GM21576 (cell line): ENCODE results near the gene CYBC1.
A peak's percentile ranks its signal among the peaks of the same experiment; 100 is the strongest.

Experiments
- ATAC-seq: cut with Tn5 transposase; IDR thresholded peaks from one replicate; pipeline ENCODE4 v1.9.1; 2021; ENCODE audit warnings: mild to moderate bottlenecking, moderate library complexity; ENCODE audit not compliant: unreplicated experiment

The CYBC1 gene

DNA sequence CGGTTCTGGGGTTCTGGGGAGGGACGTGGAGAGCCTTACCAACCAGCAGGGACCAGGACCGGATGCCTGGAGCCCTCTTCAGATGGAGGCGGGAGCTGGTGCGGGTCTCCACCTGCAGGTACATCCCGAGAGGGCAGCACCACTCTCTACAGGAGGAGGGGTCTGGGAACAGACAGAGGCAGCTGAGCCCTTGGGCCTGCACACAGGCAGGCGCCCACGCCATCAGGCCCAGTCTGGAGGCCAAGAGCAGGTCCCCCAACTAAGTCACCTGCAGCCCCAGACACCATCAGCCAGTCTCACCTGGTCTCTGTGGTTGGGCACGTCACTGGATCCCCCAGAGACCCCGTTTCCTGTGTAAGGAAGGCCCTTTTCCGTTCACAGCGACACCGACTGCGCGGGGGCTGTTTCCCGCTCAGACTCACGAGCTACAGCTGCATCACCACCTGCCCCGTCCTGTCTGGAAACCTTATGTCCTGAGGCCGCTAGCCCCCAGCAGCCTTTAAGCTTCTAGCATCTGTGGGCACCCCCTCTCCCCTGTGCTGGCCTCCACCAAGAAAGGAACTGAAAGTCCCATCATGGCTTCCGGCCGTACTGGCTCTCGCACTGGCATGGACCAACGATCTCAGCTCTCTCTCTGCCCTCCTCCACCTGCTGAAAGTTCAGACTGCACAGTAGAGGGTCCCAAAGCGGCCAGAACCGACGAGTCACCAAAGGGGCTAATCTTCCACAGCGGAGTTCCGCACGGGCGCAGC lies 1.2 kb downstream of the CYBC1 start:
- peak; percentile 48 for ATAC-seq

DNA sequence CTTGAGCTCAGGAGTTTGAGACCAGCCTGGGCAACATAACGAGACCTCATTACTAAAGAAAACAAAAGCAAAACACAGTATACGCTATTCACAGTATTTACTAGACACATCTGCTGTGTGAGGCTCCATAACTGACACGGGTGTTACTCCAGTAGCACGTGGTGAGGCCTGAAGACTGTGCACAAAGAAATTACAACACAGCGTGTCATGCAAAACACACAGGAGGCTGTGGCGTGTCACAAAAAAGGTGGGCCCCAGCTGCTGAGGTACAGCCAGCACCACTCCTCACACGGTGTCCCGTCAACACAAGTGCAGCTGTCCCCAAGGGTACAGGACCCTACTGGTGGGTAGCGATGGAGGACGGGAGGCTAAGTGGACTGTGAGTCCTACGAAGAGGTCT lies 2.7 kb downstream of the CYBC1 start:
- no peak for ATAC-seq

GRCh38 chr17:82446649-82447048 lies 3.9 kb downstream of the CYBC1 start:
- ATAC-seq, result no peak

- ATAC-seq, result no peak
Measured at GRCh38 chr17:82446124-82446523, 4.4 kb downstream of the CYBC1 start.

DNA sequence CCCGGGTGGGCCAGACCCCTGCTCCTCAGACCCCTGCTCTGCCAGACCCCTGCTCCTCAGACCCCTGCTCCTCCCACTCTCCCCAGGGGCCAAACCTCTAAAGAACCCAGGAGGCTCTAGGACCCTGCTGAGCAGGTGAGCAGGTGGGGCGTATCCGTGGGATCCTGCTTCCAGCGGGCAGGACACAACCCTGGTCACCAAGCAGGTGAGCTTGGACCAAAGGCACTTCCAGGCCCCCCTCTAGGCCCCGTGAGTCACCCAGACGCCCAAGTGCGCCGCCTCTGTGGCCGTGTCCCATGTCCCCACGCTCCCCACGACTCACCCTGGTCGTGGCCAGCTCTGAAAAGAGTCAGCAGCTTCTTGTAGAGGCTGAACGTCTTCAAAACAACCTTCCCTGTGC lies 5.0 kb downstream of the CYBC1 start:
- ATAC-seq, result no peak

- ATAC-seq, result no peak
Measured at GRCh38 chr17:82444941-82445521, 5.5 kb downstream of the CYBC1 start.

DNA sequence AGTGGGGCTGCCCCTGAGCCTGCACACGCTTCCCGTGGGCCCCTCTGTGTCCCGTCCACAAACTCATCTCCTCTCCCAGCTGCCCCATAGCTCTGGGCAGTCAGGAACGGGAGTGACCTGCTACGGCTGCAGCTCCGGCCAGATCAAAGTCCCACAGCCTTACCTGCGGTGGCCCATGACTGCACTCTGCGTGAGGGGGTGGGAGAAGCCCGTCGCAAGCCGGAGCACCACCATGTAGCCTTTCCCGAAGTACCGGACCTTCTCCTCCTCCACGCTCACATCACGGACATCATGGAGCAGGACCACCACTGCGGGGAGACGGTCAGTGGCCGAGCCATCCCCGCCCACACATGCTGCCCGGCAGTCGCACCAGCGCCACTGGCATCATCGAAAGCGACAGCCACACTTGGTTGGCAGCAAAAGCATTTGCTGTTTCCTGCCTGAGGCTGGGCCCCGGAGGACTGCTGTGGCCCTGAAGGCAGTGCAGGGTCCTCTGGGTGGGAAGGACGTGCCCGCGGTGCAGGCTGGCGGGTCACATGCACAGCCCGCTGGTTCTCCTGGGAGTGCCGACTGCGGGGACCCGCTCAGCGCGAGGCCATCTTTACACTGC lies 6.2 kb downstream of the CYBC1 start:
- ATAC-seq, result no peak

GRCh38 chr17:82443465-82444283 lies 6.9 kb downstream of the CYBC1 start:
- no peak for ATAC-seq

GRCh38 chr17:82442643-82443464 lies 7.7 kb downstream of the CYBC1 start:
- no peak for ATAC-seq

DNA sequence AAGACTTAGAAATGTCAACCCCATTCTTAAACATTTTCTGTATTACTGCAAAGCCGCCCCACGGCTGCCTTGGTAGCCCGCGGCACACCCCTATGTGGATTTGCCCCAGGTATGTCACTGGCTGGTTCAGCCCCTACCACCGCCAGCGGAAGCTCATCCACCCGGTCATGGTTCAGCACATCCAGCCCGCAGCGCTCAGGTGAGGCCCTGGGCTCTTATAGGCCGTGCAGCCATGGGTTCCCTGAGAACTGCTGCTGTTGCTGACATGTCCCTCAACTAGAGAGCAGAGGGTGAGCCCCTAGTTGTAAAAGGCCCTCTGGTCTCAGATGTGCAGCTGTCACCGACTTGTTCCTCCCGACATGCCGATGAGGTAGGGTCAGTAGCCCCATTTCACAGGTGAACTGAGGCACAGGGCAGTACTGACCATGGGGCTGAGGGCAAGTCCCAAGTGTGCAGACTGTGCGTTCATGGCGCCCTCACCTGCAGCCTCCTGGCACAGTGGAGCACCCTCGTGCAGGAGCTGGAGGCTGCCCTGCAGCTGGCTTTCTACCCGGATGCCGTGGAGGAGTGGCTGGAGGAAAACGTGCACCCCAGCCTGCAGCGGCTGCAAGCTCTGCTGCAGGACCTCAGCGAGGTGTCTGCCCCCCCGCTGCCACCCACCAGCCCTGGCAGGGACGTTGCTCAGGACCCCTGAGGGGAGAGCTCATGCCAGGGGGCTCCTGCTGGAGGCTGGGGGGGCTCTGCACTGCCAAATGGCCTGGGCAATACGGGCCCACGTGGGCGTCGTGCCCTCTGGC lies 8.7 kb downstream of the CYBC1 start:
- ATAC-seq, result no peak

GRCh38 chr17:82440991-82441627 lies 9.4 kb downstream of the CYBC1 start:
- ATAC-seq, result no peak

DNA sequence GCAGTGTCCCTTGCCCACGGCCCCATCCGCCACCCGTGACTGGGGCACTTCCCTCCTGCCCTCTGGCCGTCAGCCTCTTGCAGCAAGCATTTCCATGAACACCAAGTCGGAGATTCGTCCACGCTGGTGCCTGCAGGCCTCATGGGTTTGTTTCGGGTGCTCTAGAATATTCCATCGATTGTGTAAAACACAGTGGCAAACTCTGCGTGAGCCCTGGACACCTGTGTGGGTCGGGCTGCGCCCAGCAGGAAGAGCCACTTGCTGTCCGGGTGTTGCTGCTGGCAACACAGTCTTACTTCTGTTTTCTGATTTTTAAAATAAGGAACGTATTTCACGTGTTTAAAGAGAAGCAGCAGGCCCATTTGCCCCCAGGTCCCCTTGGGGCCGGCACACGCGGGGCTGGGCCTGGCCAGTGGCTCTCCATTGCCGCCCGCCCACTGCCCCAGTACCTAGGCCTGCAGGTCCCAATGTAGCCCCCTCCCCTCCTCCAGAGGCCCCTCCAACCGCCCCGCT lies 10.0 kb downstream of the CYBC1 start:
- ATAC-seq, result no peak

DNA sequence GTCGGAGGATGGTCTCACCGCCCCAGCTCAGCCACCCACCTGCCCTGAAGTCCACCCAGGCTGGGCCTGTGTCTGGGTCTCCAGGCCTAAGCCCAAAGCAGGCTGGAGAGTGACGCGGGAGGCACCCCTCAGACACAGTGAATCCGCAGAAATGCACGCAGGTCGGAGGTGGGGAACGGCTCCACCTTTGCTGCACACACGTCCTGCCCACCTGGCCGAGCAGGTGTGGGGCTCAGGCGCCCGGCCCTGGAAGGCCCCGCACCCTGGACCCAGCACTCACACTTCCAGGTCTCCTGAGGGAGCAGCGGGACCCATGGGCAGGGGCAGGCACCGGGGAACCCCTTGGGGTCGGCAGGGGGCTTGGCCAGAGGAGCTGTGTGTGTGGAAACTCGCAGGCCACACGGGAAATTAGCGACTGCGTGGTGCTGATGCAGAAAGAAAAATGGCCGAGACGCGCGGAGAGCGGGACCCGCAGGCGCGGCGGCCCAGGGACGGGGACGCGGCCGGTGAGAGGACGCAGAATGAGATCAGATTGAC lies 10.7 kb downstream of the CYBC1 start:
- no peak for ATAC-seq

DNA sequence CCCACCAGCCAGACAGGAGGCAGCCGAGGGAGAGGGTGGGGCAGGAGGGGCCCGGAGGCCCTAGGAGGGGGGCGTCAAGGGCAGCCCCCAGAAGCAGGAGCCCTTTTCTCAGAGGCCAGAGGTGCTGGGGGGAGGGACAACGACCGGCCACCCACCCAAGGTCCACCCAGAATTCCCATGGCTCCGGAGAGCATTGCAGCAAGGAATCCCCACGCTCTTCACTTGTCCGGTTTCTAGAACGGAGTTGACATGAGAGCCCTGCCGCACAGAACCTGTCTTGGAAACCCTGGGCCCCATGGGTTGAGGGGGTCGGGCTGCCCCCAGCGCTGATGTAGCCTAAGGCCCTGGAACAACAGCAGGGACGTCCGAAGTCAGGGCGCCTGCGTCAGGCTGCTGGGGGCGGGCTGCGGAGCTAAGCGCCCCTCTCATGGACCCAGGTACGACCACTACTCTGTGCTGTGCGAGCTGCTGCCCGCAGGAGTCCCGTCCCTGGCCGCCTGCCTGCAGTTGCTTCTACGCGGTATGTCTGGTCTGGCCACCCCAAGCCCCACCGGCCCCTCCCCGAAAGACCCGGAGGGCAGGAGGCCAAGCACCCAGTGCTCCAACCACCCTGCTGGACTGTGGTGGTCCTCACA lies 11.2 kb downstream of the CYBC1 start:
- ATAC-seq, result no peak

GRCh38 chr17:82438401-82439193 lies 12.0 kb downstream of the CYBC1 start:
- no peak for ATAC-seq

GRCh38 chr17:82437325-82437668 lies 13.3 kb downstream of the CYBC1 start:
- ATAC-seq, result no peak

- no peak for ATAC-seq
Measured at GRCh38 chr17:82436601-82437324, 13.8 kb downstream of the CYBC1 start.
